ENCODE results near the gene POLR1G. TPM values are rescaled to one million over a fixed set of nuclear protein-coding genes. Genes with fewer than 3 reads are reported as not detected.
A peak's percentile ranks its signal among the peaks of the same experiment; 100 is the strongest.
"Not testable (repeated sequence)": the region's sequence is repeated elsewhere in the genome, so short reads cannot be mapped to it uniquely, and the experiment has no call there.

Gene POLR1G
- total RNA-seq, 8 experiments from 2014 or later = 2.7 to 10.7 (median 5.2) TPM

GRCh38 chr19:45418802-45419201, 12.4 kb downstream of the POLR1G start:
- Histone ChIP-seq H3K4me3 (no peak overlapping the region), H3K27ac (no peak overlapping the region), H3K4me1 (replicated peaks in 1 of 2) (peaks cover 8 to 11% of the 10 kb centered on the region in 2 donors)
- in situ Hi-C loops (cut with MboI; ENCODE audit: low pct_unique_long_range_greater_than_20kb in 2 of 9, low sequenced_read_pairs in 9 of 9, unreplicated experiment in 9 of 9) = no loop called here
- ATAC-seq (replicated peaks in 6 of 8) = no peak
- 50 to 93% (median 83%) methylated on average over 1 to 5 of the region's 9 CpGs; no CpG with 5 or more reads in 4 of the 10 experiments for WGBS, 10 experiments

- WGBS, 10 experiments = 100% methylated on average over 3 of the region's 4 CpGs; no CpG with 5 or more reads in 9 of the 10 experiments
- no peak for ATAC-seq (replicated peaks in 6 of 8)
- peaks cover 8 to 14% of the 10 kb centered on the region in 2 donors for H3K4me1 ChIP-seq (replicated peaks in 1 of 2)
- no peak overlapping the region for H3K4me3 ChIP-seq
- in situ Hi-C loops (cut with MboI; ENCODE audit: low pct_unique_long_range_greater_than_20kb in 2 of 9, low sequenced_read_pairs in 9 of 9, unreplicated experiment in 9 of 9) = no loop called here
- no peak overlapping the region for H3K27ac ChIP-seq
Measured at GRCh38 chr19:45419396-45419795, 13.0 kb downstream of the POLR1G start.

- Histone ChIP-seq H3K4me3 (no peak overlapping the region), H3K27ac (no peak overlapping the region), H3K4me1 (replicated peaks in 1 of 2) (peaks cover 11 to 19% of the 10 kb centered on the region in 2 donors)
- in situ Hi-C loops (cut with MboI; ENCODE audit: low pct_unique_long_range_greater_than_20kb in 2 of 9, low sequenced_read_pairs in 9 of 9, unreplicated experiment in 9 of 9) = no loop called here
- WGBS, 10 experiments = no CpG with 5 or more reads among the region's 3 CpGs
- ATAC-seq (replicated peaks in 6 of 8) = no peak
Measured at GRCh38 chr19:45419895-45420294, 13.5 kb downstream of the POLR1G start.

- peaks cover 16 to 19% of the 10 kb centered on the region in 2 donors for H3K4me1 ChIP-seq (replicated peaks in 1 of 2)
Measured at GRCh38 chr19:45420356-45420755, 13.9 kb downstream of the POLR1G start.

GRCh38 chr19:45420871-45421270, 14.4 kb downstream of the POLR1G start:
- ATAC-seq (replicated peaks in 6 of 8) = no peak
- Histone ChIP-seq H3K4me3 (no peak overlapping the region), H3K4me1 (replicated peaks in 1 of 2) (peaks cover 17 to 19% of the 10 kb centered on the region in 2 donors), H3K27ac (no peak overlapping the region)
- in situ Hi-C loops (cut with MboI; ENCODE audit: low pct_unique_long_range_greater_than_20kb in 2 of 9, low sequenced_read_pairs in 9 of 9, unreplicated experiment in 9 of 9) = no loop called here
- WGBS, 10 experiments = 80 to 89% methylated on average over 1 to 4 of the region's 6 CpGs; no CpG with 5 or more reads in 8 of the 10 experiments

More at GRCh38 chr19:45420356-45420755, 13.9 kb downstream of the POLR1G start:
- Histone ChIP-seq H3K4me3 (no peak overlapping the region), H3K27ac (no peak overlapping the region)
- in situ Hi-C loops (cut with MboI; ENCODE audit: low pct_unique_long_range_greater_than_20kb in 2 of 9, low sequenced_read_pairs in 9 of 9, unreplicated experiment in 9 of 9) = no loop called here
- no peak for ATAC-seq (replicated peaks in 6 of 8)
- 72 to 100% (median 100%) methylated on average over 1 to 3 of the region's 10 CpGs; no CpG with 5 or more reads in 5 of the 10 experiments for WGBS, 10 experiments

GRCh38 chr19:45421947-45422498, 15.6 kb downstream of the POLR1G start:
- ATAC-seq (replicated peaks in 6 of 8) = no peak
- 20 to 100% (median 96%) methylated on average over 1 to 4 of the region's 6 CpGs; no CpG with 5 or more reads in 4 of the 10 experiments for WGBS, 10 experiments
- no peak overlapping the region for H3K4me3 ChIP-seq
- H3K4me1 ChIP-seq (replicated peaks in 1 of 2) = peaks cover 17 to 19% of the 10 kb centered on the region in 2 donors
- in situ Hi-C loops (cut with MboI; ENCODE audit: low pct_unique_long_range_greater_than_20kb in 2 of 9, low sequenced_read_pairs in 9 of 9, unreplicated experiment in 9 of 9) = no loop called here
- no peak overlapping the region for H3K27ac ChIP-seq

- in situ Hi-C loops (cut with MboI; ENCODE audit: low pct_unique_long_range_greater_than_20kb in 2 of 9, low sequenced_read_pairs in 9 of 9, unreplicated experiment in 9 of 9) = no loop called here
- H3K27ac ChIP-seq = peak overlapping the region; percentile 86 to 95
- no peak for ATAC-seq (replicated peaks in 6 of 8)
- whole genome bisulfite sequencing, 10 experiments = 0 to 41% (median 12%) methylated on average over 4 to 6 of the region's 20 CpGs; no CpG with 5 or more reads in 7 of the 10 experiments
- peak overlapping the region; percentile 36 to 48 (median 46) for H3K4me3 ChIP-seq
- H3K4me1 ChIP-seq (replicated peaks in 1 of 2) = peaks cover 17 to 19% of the 10 kb centered on the region in 2 donors
Measured at GRCh38 chr19:45423033-45423588, 16.7 kb downstream of the POLR1G start.

- H3K4me3 ChIP-seq = peak within 1 kb of the TSS; percentile 36 to 48 (median 46)
- peak; percentile 80 to 92 (median 89) for ATAC-seq (replicated peaks in 6 of 8)
- peak within 1 kb of the TSS; percentile 86 to 95 for H3K27ac ChIP-seq
- H3K4me1 ChIP-seq (replicated peaks in 1 of 2) = peaks cover 17 to 19% of the 10 kb centered on the region in 2 donors
- in situ Hi-C loops (cut with MboI; ENCODE audit: low pct_unique_long_range_greater_than_20kb in 2 of 9, low sequenced_read_pairs in 9 of 9, unreplicated experiment in 9 of 9) = no loop called here
- 0 to 7% (median 1%) methylated on average over 1 to 18 of the region's 37 CpGs; no CpG with 5 or more reads in 6 of the 10 experiments for WGBS, 10 experiments
Measured at GRCh38 chr19:45423589-45424190, 17.2 kb downstream of the POLR1G start, which contains the start of gene ERCC1. Gene ERCC1, minus strand, starts transcription at chr19:45423917. Its CDS starts 543 bp downstream, at chr19:45423374.

- in situ Hi-C loops (cut with MboI; ENCODE audit: low pct_unique_long_range_greater_than_20kb in 2 of 9, low sequenced_read_pairs in 9 of 9, unreplicated experiment in 9 of 9) = no loop called here
- Histone ChIP-seq H3K4me3 (peak overlapping the region; percentile 36 to 48 (median 46)), H3K4me1 (replicated peaks in 1 of 2) (peaks cover 17 to 19% of the 10 kb centered on the region in 2 donors), H3K27ac (peak overlapping the region; percentile 86 to 95)
- ATAC-seq (replicated peaks in 6 of 8) = peak; percentile 26 to 57 (median 40)
- WGBS, 10 experiments = 1 to 59% (median 17%) methylated on average over 3 to 20 of the region's 24 CpGs; no CpG with 5 or more reads in 1 of the 10 experiments
Measured at GRCh38 chr19:45424191-45425058, 18.0 kb downstream of the POLR1G start.

- WGBS, 10 experiments = 5 to 20% (median 7%) methylated on average over 2 to 8 of the region's 73 CpGs; no CpG with 5 or more reads in 7 of the 10 experiments
- H3K4me1 ChIP-seq (replicated peaks in 1 of 2) = peaks cover 8 to 9% of the 10 kb centered on the region in 2 donors
- peak in 7 of 8 experiments; percentile 6 to 61 (median 50) for ATAC-seq (replicated peaks in 6 of 8)
- no peak overlapping the region for H3K27ac ChIP-seq
- peak overlapping the region; percentile 19 to 44 (median 32) for H3K4me3 ChIP-seq
- in situ Hi-C loops (cut with MboI; ENCODE audit: low pct_unique_long_range_greater_than_20kb in 2 of 9, low sequenced_read_pairs in 9 of 9, unreplicated experiment in 9 of 9) = no loop called here
Measured at GRCh38 chr19:45428384-45429231, 22.2 kb downstream of the POLR1G start.

- H3K27ac ChIP-seq; H3K4me1 ChIP-seq (replicated peaks in 1 of 2); H3K4me3 ChIP-seq; ATAC-seq (replicated peaks in 6 of 8): not testable (repeated sequence)
- 17 to 92% (median 79%) methylated on average over 1 to 10 of the region's 11 CpGs; no CpG with 5 or more reads in 2 of the 10 experiments for WGBS, 10 experiments
- in situ Hi-C loops (cut with MboI; ENCODE audit: low pct_unique_long_range_greater_than_20kb in 2 of 9, low sequenced_read_pairs in 9 of 9, unreplicated experiment in 9 of 9) = loop anchor here in 2 of 9 experiments (10.0 kb wide), 1 partner anchor 55 kb away; no protein-coding TSS in a partner anchor
Measured at GRCh38 chr19:45429896-45430295, 23.5 kb downstream of the POLR1G start.

- not testable (repeated sequence) for H3K4me3 ChIP-seq; H3K4me1 ChIP-seq (replicated peaks in 1 of 2); H3K27ac ChIP-seq
- ATAC-seq (replicated peaks in 6 of 8) = peak in 1 of 8 experiments; percentile 7
- 3 to 100% (median 59%) methylated on average over 2 to 8 of the region's 9 CpGs; no CpG with 5 or more reads in 3 of the 10 experiments for WGBS, 10 experiments
- in situ Hi-C loops (cut with MboI; ENCODE audit: low pct_unique_long_range_greater_than_20kb in 2 of 9, low sequenced_read_pairs in 9 of 9, unreplicated experiment in 9 of 9) = loop anchor here in 2 of 9 experiments (10.0 kb wide), 1 partner anchor 54 kb away; no protein-coding TSS in a partner anchor
Measured at GRCh38 chr19:45431008-45431407, 24.6 kb downstream of the POLR1G start.
